H9 (cell line): ENCODE measurements around the gene PODXL2. TPM values are rescaled to one million over a fixed set of nuclear protein-coding genes. Genes with fewer than 3 reads are reported as not detected.
"Not testable (repeated sequence)": the region's sequence is repeated elsewhere in the genome, so short reads cannot be mapped to it uniquely, and the experiment has no call there.

Experiments
- DNase-seq: peaks from one replicate; pipeline ENCODE4 v3.0.0-alpha.2; 2017
- H2AFZ ChIP-seq: one replicate; pipeline ENCODE4 v1.6.1; 2013; ENCODE audit warnings: mild to moderate bottlenecking, low read length, control low read depth, moderate library complexity
- H2AK5ac ChIP-seq: 2 replicates; pipeline ENCODE4 v1.6.1; 2013; ENCODE audit warnings: low read length, control low read depth, mixed read lengths; ENCODE audit not compliant: insufficient read length
- H2BK120ac ChIP-seq: one replicate; pipeline ENCODE4 v1.6.1; 2013; ENCODE audit warnings: low read depth, mild to moderate bottlenecking, low read length, control low read depth, inconsistent platforms; ENCODE audit not compliant: poor library complexity, severe bottlenecking
- H2BK12ac ChIP-seq: 2 replicates; pipeline ENCODE4 v1.6.1; 2013; ENCODE audit warnings: low read length, control low read depth, mixed read lengths, low read depth; ENCODE audit not compliant: insufficient read length
- H2BK15ac ChIP-seq: 2 replicates; pipeline ENCODE4 v1.6.1; 2013; ENCODE audit warnings: low read depth, low read length, control low read depth
- H2BK20ac ChIP-seq: one replicate; pipeline ENCODE4 v1.6.1; 2013; ENCODE audit warnings: low read depth, mild to moderate bottlenecking, low read length, control low read depth, inconsistent platforms; ENCODE audit not compliant: poor library complexity, severe bottlenecking
- H2BK5ac ChIP-seq: 2 replicates; pipeline ENCODE4 v1.6.1; 2013; ENCODE audit warnings: low read length, control low read depth, mixed read lengths; ENCODE audit not compliant: insufficient read length
- H3K14ac ChIP-seq: 2 replicates; pipeline ENCODE4 v1.6.1; 2013; ENCODE audit warnings: low read length, control low read depth; ENCODE audit not compliant: insufficient read depth
- H3K18ac ChIP-seq: 2 replicates; pipeline ENCODE4 v1.6.1; 2013; ENCODE audit warnings: low read depth, mild to moderate bottlenecking, mixed read lengths, low read length, control low read depth; ENCODE audit not compliant: insufficient read length
- H3K23ac ChIP-seq: 2 replicates; pipeline ENCODE4 v1.6.1; 2013; ENCODE audit warnings: low read length, control low read depth, mixed read lengths, low read depth; ENCODE audit not compliant: insufficient read length
- H3K23me2 ChIP-seq: 2 replicates; pipeline ENCODE4 v1.6.1; 2013; ENCODE audit warnings: low read depth, mild to moderate bottlenecking, mixed read lengths, low read length, control low read depth; ENCODE audit not compliant: insufficient read length, poor library complexity, severe bottlenecking
- H3K27ac ChIP-seq: 2 replicates; pipeline ENCODE4 v1.5.1; 2013; ENCODE audit warnings: low read length, control low read depth, mixed read lengths, low read depth; ENCODE audit not compliant: insufficient read length
- H3K27me3 ChIP-seq: 2 replicates; pipeline ENCODE4 v1.6.1; 2013; ENCODE audit warnings: low read length, control low read depth, inconsistent platforms; ENCODE audit not compliant: insufficient read depth
- H3K4ac ChIP-seq: 2 replicates; pipeline ENCODE4 v1.6.1; 2013; ENCODE audit warnings: low read depth, mild to moderate bottlenecking, control low read depth, inconsistent platforms, low read length, moderate library complexity
- H3K4me1 ChIP-seq: 2 replicates; pipeline ENCODE4 v1.6.1; 2013; ENCODE audit warnings: low read length, control low read depth, inconsistent platforms; ENCODE audit not compliant: insufficient read depth
- H3K4me2 ChIP-seq: 2 replicates; pipeline ENCODE4 v1.6.1; 2013; ENCODE audit warnings: low read length, control low read depth, mixed read lengths; ENCODE audit not compliant: insufficient read length, insufficient read depth
- H3K56ac ChIP-seq: 2 replicates; pipeline ENCODE4 v1.6.1; 2013; ENCODE audit warnings: low read depth, mild to moderate bottlenecking, mixed read lengths, low read length, control low read depth; ENCODE audit not compliant: insufficient read length
- H3K79me1 ChIP-seq: 2 replicates; pipeline ENCODE4 v1.6.1; 2013; ENCODE audit warnings: low read depth, mild to moderate bottlenecking, moderate library complexity, low read length, control low read depth, inconsistent platforms; ENCODE audit not compliant: insufficient read depth, poor library complexity, severe bottlenecking
- H3K79me2 ChIP-seq: 2 replicates; pipeline ENCODE4 v1.6.1; 2013; ENCODE audit warnings: low read length, control low read depth, inconsistent platforms; ENCODE audit not compliant: insufficient read depth
- H3K9ac ChIP-seq: 2 replicates; pipeline ENCODE4 v1.6.1; 2013; ENCODE audit warnings: low read length, control low read depth, mixed read lengths; ENCODE audit not compliant: insufficient read length; ENCODE audit errors: extremely low read depth
- H3K9me3 ChIP-seq: one replicate; pipeline ENCODE4 v1.6.1; 2013; ENCODE audit warnings: low read depth, low read length, inconsistent platforms; ENCODE audit not compliant: control insufficient read depth
- H3T11ph ChIP-seq: one replicate; pipeline ENCODE4 v1.6.1; 2013; ENCODE audit warnings: mild to moderate bottlenecking, low read length, control low read depth, inconsistent platforms
- H4K20me1 ChIP-seq: one replicate; pipeline ENCODE4 v1.6.1; 2013; ENCODE audit not compliant: control insufficient read depth, insufficient read length, insufficient read depth
- H4K5ac ChIP-seq: 2 replicates; pipeline ENCODE4 v1.6.1; 2013; ENCODE audit warnings: low read depth, mild to moderate bottlenecking, mixed read lengths, low read length, control low read depth; ENCODE audit not compliant: insufficient read length
- H4K8ac ChIP-seq: replicated peaks from 2 replicates; pipeline ENCODE4 v1.6.1; 2013; ENCODE audit warnings: low read length, control low read depth, mixed read lengths, low read depth; ENCODE audit not compliant: insufficient read length
- H4K91ac ChIP-seq: 2 replicates; pipeline ENCODE4 v1.6.1; 2013; ENCODE audit warnings: low read depth, mild to moderate bottlenecking, moderate library complexity, mixed read lengths, low read length, control low read depth; ENCODE audit not compliant: insufficient read length
- H3K27ac Mint-ChIP-seq, 3 experiments: 2 replicates in 2 of 3; 3 replicates in 1 of 3; pipeline ENCODE4 v1.8.0; 2020 to 2021; ENCODE audit warnings: mixed read lengths in 3 of 3, mild to moderate bottlenecking in 1 of 3, moderate library complexity in 1 of 3
- H3K27me3 Mint-ChIP-seq: 2 replicates; pipeline ENCODE4 v1.8.0; 2021; ENCODE audit warnings: low read depth, mild to moderate bottlenecking, moderate library complexity, mixed read lengths
- H3K36me3 Mint-ChIP-seq, 3 experiments: 2 replicates in 2 of 3; 3 replicates in 1 of 3; pipeline ENCODE4 v1.8.0; 2020 to 2021; ENCODE audit warnings: low read depth in 3 of 3, mixed read lengths in 3 of 3; ENCODE audit not compliant: insufficient read depth in 1 of 3
- H3K4me1 Mint-ChIP-seq, 2 experiments: 2 replicates each; pipeline ENCODE4 v1.8.0; 2020; ENCODE audit warnings: mixed read lengths in 2 of 2
- H3K4me3 Mint-ChIP-seq, 2 experiments: 2 replicates in 1 of 2; 3 replicates in 1 of 2; pipeline ENCODE4 v1.8.0; 2020 to 2021; ENCODE audit warnings: mild to moderate bottlenecking in 2 of 2, mixed read lengths in 2 of 2, moderate library complexity in 1 of 2
- H3K9me3 Mint-ChIP-seq, 2 experiments: 2 replicates in 1 of 2; 3 replicates in 1 of 2; pipeline ENCODE4 v1.8.0; 2020; ENCODE audit warnings: mild to moderate bottlenecking in 2 of 2, mixed read lengths in 2 of 2, moderate library complexity in 1 of 2
- WGBS: extraction: QIAGEN DNeasy Blood & Tissue Kit; methylation state at CpG from one replicate; pipeline ENCODE4 v1.1.7; 2013; ENCODE audit warnings: missing lambda C conversion rate, low lambda C conversion rate, mixed read lengths; ENCODE audit not compliant: insufficient read length; ENCODE audit errors: extremely low coverage; 5-methylcytosine and 5-hydroxymethylcytosine counted together
- total RNA-seq: library from RNA; stranded (reverse); gene quantifications from 2 replicates; pipeline ENCODE4 v1.2.1, GENCODE V29; 2021
- TF ChIP-seq, protein P1 (sequence below): fragments of 200-600 bp; sonication (generic); conservative IDR thresholded peaks from 3 replicates; pipeline ENCODE4 v1.8.0; 2021; ENCODE audit warnings: antibody characterized with exemption, mild to moderate bottlenecking

The PODXL2 gene
- total RNA-seq, 1 experiment from 2014 or later, result 24.6 TPM

DNA sequence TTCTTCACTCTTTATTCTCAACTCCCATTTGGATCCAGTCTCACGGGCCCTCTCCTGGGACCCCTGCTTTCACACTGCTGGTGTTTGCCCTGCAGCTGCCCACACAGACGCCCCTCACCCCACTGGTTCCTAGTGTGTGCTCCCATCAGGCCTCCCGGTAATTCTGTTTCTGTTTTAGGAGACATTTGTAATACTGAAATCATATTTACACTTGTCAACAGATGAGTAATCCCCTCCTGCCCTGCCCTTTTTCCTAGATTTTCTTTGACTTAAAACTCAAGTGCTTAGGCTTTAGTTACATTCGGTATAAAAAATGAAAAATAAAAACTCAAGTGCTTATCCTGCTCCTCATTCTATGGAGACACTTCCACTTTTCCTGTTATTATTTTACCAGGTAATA, 25.4 kb downstream of the PODXL2 start:
- Histone ChIP-seq H2AK5ac (no peak overlapping the region), H3K18ac (no peak overlapping the region), H3K14ac (no peak overlapping the region), H4K8ac (no peak overlapping the region), H3K4me1 (no peaks in the 10 kb centered on the region), H2BK5ac (no peak overlapping the region), H4K5ac (no peak overlapping the region), H3K79me1 (no peaks in the 10 kb centered on the region), H2BK15ac (no peak overlapping the region), H3T11ph (no peak overlapping the region), H3K79me2 (no peaks in the 10 kb centered on the region), H3K23me2 (no peaks in the 10 kb centered on the region), H3K4me2 (no peak overlapping the region), H2BK120ac (no peak overlapping the region), H3K27me3 (no peaks in the 10 kb centered on the region), H4K20me1 (no peaks in the 10 kb centered on the region), H3K27ac (no peak overlapping the region), H2BK12ac (no peak overlapping the region), H4K91ac (no peak overlapping the region), H2AFZ (no peak overlapping the region), H3K56ac (no peak overlapping the region), H2BK20ac (no peak overlapping the region), H3K9me3 (no peaks in the 10 kb centered on the region), H3K23ac (no peak overlapping the region), H3K4ac (no peak overlapping the region), H3K9ac (no peak overlapping the region)
- no peaks in the 10 kb centered on the region for H3K9me3 Mint-ChIP-seq
- H3K27me3 Mint-ChIP-seq, result no peaks in the 10 kb centered on the region
- no CpG with 5 or more reads among the region's 4 CpGs for WGBS
- DNase-seq, result no peak
- TF ChIP-seq, protein P1, sequence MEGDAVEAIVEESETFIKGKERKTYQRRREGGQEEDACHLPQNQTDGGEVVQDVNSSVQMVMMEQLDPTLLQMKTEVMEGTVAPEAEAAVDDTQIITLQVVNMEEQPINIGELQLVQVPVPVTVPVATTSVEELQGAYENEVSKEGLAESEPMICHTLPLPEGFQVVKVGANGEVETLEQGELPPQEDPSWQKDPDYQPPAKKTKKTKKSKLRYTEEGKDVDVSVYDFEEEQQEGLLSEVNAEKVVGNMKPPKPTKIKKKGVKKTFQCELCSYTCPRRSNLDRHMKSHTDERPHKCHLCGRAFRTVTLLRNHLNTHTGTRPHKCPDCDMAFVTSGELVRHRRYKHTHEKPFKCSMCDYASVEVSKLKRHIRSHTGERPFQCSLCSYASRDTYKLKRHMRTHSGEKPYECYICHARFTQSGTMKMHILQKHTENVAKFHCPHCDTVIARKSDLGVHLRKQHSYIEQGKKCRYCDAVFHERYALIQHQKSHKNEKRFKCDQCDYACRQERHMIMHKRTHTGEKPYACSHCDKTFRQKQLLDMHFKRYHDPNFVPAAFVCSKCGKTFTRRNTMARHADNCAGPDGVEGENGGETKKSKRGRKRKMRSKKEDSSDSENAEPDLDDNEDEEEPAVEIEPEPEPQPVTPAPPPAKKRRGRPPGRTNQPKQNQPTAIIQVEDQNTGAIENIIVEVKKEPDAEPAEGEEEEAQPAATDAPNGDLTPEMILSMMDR, result no peak
- no peak overlapping the region for H3K27ac Mint-ChIP-seq
- H3K36me3 Mint-ChIP-seq, result peaks cover 0 to 2% (median 0%) of the 10 kb centered on the region in 3 experiments; a peak in 2 of 7 replicates
- no peak overlapping the region for H3K4me3 Mint-ChIP-seq
- no peaks in the 10 kb centered on the region for H3K4me1 Mint-ChIP-seq

DNA sequence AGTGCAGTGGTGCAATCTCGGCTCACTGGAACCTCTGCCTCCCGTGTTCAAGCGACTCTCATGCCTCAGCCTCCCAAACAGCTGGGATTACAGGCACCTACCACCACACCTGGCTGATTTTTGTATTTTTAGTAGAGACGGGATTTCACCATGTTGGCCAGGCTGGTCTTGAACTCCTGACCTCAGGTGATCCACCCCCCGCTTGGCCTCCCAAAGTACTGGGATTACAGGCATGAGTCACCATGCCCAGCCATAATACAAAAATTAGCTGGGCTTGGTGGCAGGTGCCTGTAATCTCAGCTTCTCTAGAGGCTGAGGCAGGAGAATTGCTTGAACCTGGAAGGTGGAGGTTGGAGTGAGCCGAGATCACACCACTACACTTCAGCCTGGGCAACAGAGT, 26.0 kb downstream of the PODXL2 start:
- H3K27ac ChIP-seq, H4K8ac ChIP-seq, H3K4me1 Mint-ChIP-seq, H4K20me1 ChIP-seq, H2BK12ac ChIP-seq, H2AK5ac ChIP-seq, H2BK5ac ChIP-seq, H3K23me2 ChIP-seq, H3K9me3 ChIP-seq, H3T11ph ChIP-seq, H3K4me3 Mint-ChIP-seq, H3K79me2 ChIP-seq, H3K27me3 ChIP-seq, H3K18ac ChIP-seq, H4K5ac ChIP-seq, H3K23ac ChIP-seq, H3K79me1 ChIP-seq, H3K4me1 ChIP-seq, H3K27ac Mint-ChIP-seq, H2AFZ ChIP-seq, DNase-seq, H3K27me3 Mint-ChIP-seq, H3K9ac ChIP-seq, H2BK15ac ChIP-seq, H3K14ac ChIP-seq, H3K36me3 Mint-ChIP-seq, H3K56ac ChIP-seq, H2BK20ac ChIP-seq, H3K9me3 Mint-ChIP-seq, H2BK120ac ChIP-seq, H3K4ac ChIP-seq, H3K4me2 ChIP-seq, H4K91ac ChIP-seq: not testable (repeated sequence)
- no CpG with 5 or more reads among the region's 6 CpGs for WGBS
